ACC112 (cell line): Measurements from ENCODE around the gene PLVAP.
A peak's percentile ranks its signal among the peaks of the same experiment; 100 is the strongest.

ENCODE experiments used
- H2AFZ ChIP-seq: fragments of 200-600 bp; sonication (generic); one replicate; pipeline ENCODE4 v1.6.0; 2017; ENCODE audit warnings: antibody characterized with exemption, low read length; ENCODE audit not compliant: unreplicated experiment
- H3K27ac ChIP-seq: fragments of 200-600 bp; sonication (generic); 2 replicates; pipeline ENCODE4 v1.5.1; 2014; ENCODE audit warnings: low read depth, mild to moderate bottlenecking, antibody characterized with exemption, low read length, moderate library complexity
- H3K27me3 ChIP-seq: fragments of 200-600 bp; sonication (generic); 2 replicates; pipeline ENCODE4 v1.6.1; 2014; ENCODE audit warnings: mild to moderate bottlenecking, antibody characterized with exemption, low read length, moderate library complexity, mixed read lengths; ENCODE audit not compliant: insufficient read depth
- H3K36me3 ChIP-seq: fragments of 200-600 bp; sonication (generic); 2 replicates; pipeline ENCODE4 v1.6.1; 2016; ENCODE audit warnings: mild to moderate bottlenecking, antibody characterized with exemption, low read length, moderate library complexity, mixed read lengths; ENCODE audit not compliant: insufficient read depth
- H3K4me1 ChIP-seq: fragments of 200-600 bp; sonication (generic); one replicate; pipeline ENCODE4 v1.6.1; 2016; ENCODE audit warnings: low read length, mixed read lengths; ENCODE audit not compliant: insufficient read depth, unreplicated experiment, control insufficient read depth
- H3K4me3 ChIP-seq: fragments of 200-600 bp; sonication (generic); 2 replicates; pipeline ENCODE4 v1.5.1; 2014; ENCODE audit warnings: mild to moderate bottlenecking, low read depth, low read length
- H3K79me2 ChIP-seq: fragments of 200-600 bp; sonication (generic); one replicate; pipeline ENCODE4 v1.6.0; 2016; ENCODE audit warnings: low read length; ENCODE audit not compliant: control insufficient read depth, unreplicated experiment, insufficient read depth

The PLVAP gene

DNA sequence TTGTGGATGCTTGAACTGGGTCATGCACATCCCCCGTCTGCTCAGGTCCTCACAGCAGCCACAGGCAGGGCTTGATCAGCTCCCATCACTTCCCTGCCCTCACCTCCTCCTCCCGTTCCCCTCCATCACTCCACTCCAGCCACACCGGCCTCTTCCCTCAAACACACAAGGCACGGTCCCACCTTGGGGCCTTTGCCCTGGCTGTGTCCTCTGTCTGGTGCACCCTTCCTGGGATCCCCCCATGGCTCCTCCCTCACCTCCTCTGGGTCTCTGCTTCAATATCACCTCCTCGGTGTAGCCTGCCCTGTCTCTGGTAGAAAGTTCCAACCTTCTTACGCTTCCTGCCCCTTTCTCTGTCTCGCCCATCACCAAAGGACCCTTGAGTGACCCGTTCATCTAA lies 23.8 kb downstream of the PLVAP start:
- Histone ChIP-seq H3K27ac (no peak overlapping the region), H3K27me3 (no peaks in the 10 kb centered on the region), H3K4me3 (no peak overlapping the region), H2AFZ (no peak overlapping the region), H3K36me3 (no peaks in the 10 kb centered on the region), H3K4me1 (peaks cover 4% of the 10 kb centered on the region), H3K79me2 (no peaks in the 10 kb centered on the region)

- Histone ChIP-seq H3K27me3 (no peaks in the 10 kb centered on the region), H3K79me2 (no peaks in the 10 kb centered on the region), H3K4me1 (peaks cover 4% of the 10 kb centered on the region), H3K27ac (no peak overlapping the region), H3K36me3 (no peaks in the 10 kb centered on the region), H3K4me3 (no peak overlapping the region), H2AFZ (no peak overlapping the region)
Measured at GRCh38 chr19:17352608-17353280, 24.4 kb downstream of the PLVAP start.

- Histone ChIP-seq H2AFZ (no peak overlapping the region), H3K27me3 (no peaks in the 10 kb centered on the region), H3K4me1 (peaks cover 11% of the 10 kb centered on the region), H3K36me3 (no peaks in the 10 kb centered on the region), H3K4me3 (no peak overlapping the region), H3K27ac (no peak overlapping the region), H3K79me2 (no peaks in the 10 kb centered on the region)
Measured at GRCh38 chr19:17351815-17352435, 25.2 kb downstream of the PLVAP start.

DNA sequence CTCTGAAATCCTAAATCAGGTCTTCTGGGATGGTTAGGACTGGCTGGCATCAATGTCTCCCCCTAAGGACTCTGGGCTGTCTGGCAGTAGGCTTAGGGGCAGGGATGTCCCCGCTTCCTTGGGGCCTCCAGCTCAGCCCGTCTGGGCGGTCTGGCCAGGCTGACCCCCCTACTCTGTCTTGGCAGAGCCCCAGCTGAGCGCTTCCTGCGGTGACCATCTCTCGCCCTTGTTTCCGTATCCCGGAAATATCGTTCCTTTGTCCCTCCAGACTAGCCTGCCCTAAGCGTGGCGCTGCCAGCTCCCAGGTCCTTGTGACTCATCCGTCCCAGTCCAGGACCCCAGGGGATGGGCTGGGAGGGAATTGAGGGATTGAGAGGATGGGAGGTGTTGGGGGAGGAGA lies 28.4 kb downstream of the PLVAP start:
- Histone ChIP-seq H3K4me3 (peak overlapping the region; percentile 58), H3K36me3 (no peaks in the 10 kb centered on the region), H3K27me3 (no peaks in the 10 kb centered on the region), H3K79me2 (no peaks in the 10 kb centered on the region), H2AFZ (no peak overlapping the region), H3K4me1 (peaks cover 12% of the 10 kb centered on the region), H3K27ac (peak overlapping the region; percentile 47; the same call in 1 of the 2 replicates)

DNA sequence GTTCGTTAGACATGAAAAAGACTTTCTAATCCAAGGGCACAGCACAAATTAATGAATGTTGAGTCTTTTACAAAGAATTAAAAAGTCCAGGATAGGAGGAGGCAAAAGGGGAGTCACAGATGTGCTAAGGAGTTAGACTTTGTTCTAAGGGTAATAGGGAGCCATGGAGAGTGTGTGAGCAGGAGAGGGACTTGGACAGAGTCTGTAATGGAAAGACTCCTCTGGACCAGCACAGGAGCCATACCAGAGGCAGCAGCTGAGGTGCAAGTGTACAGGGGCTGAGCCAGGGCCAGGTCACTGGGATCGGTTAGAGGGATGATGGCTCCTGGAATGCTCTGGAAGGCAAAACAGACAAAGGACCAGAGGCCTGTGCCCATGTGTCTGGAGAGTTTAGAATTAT lies 29.3 kb downstream of the PLVAP start:
- Histone ChIP-seq H2AFZ (no peak overlapping the region), H3K27ac (peak overlapping the region; percentile 36; the same call in 1 of the 2 replicates), H3K27me3 (no peaks in the 10 kb centered on the region), H3K4me3 (no peak overlapping the region), H3K36me3 (no peaks in the 10 kb centered on the region), H3K4me1 (peaks cover 12% of the 10 kb centered on the region), H3K79me2 (no peaks in the 10 kb centered on the region)

DNA sequence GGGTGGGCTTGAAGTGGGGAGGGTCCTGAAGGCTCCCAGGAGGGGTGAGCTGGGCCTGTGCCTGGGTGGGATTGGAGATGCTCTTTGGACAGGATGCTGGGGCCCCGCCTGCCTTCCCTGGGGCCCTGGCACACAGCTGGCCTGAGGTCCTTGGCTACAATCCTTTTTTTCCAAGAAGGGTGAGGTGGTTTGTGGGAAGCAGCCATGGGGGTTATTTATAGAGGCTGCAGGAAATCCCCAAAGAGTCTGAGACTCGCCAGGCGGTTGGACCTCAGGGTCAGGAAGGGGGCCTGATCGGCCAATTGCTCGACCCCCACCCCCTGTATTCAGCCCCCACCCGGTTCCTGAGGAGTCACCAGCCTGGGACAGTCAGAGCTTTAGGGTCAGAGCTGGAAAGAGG lies 29.8 kb downstream of the PLVAP start:
- Histone ChIP-seq H3K36me3 (no peaks in the 10 kb centered on the region), H2AFZ (no peak overlapping the region), H3K79me2 (no peaks in the 10 kb centered on the region), H3K27me3 (no peaks in the 10 kb centered on the region), H3K27ac (peak overlapping the region; percentile 36; the same call in 1 of the 2 replicates), H3K4me1 (peaks cover 12% of the 10 kb centered on the region), H3K4me3 (no peak overlapping the region)

GRCh38 chr19:17346109-17346671 lies 31.0 kb downstream of the PLVAP start:
- H3K27ac ChIP-seq: no peak overlapping the region
- H3K4me1 ChIP-seq: peaks cover 12% of the 10 kb centered on the region
- no peaks in the 10 kb centered on the region for H3K36me3 ChIP-seq
- H3K79me2 ChIP-seq: no peaks in the 10 kb centered on the region
- no peak overlapping the region for H2AFZ ChIP-seq
- no peak overlapping the region for H3K4me3 ChIP-seq
- no peaks in the 10 kb centered on the region for H3K27me3 ChIP-seq

DNA sequence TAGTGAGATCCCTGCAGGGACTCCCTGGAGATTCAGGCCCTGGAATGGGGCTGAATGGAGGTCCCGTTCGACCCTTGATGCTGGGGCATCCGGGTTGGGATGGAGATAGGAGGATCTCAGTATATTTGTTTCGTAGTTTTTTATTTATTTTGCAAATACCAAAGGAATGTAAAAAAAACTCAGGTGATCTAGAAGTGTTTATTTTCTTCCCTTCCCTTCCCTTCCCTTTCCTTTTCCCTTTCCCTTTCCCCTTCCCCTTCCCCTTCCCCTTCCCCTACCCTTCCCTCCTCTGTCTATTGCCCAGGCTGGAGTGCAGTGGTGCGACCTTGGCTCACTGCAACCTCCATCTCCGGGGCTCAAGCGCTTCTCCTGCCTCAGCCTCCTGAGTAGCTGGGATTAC lies 35.3 kb downstream of the PLVAP start:
- H2AFZ ChIP-seq: no peak overlapping the region
- H3K36me3 ChIP-seq: no peaks in the 10 kb centered on the region; the same call in 1 of the 2 replicates
- no peak overlapping the region for H3K27ac ChIP-seq
- peaks cover 5% of the 10 kb centered on the region for H3K4me1 ChIP-seq
- peaks cover 3% of the 10 kb centered on the region for H3K79me2 ChIP-seq
- H3K4me3 ChIP-seq: no peak overlapping the region
- H3K27me3 ChIP-seq: no peaks in the 10 kb centered on the region

DNA sequence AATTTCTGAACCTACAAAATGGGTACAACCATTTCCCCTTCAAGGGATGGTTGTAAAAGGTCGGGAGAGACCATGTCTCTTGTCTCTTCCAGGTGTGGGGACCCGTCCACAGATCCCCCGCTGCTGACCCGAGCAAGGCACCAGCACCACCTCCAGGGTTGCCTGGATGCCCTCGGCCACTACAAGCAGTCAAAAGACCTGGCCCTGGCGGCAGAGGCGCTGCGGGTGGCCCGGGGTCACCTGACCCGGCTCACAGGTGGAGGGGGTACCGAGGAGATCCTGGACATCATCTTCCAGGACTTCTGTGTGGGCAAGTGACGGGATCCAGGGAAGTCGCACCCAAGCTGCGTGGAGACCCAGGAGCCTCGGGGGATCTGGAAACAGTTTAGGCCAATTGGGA lies 35.8 kb downstream of the PLVAP start:
- Histone ChIP-seq H3K36me3 (no peaks in the 10 kb centered on the region; the same call in 1 of the 2 replicates), H3K79me2 (peaks cover 3% of the 10 kb centered on the region), H3K27me3 (no peaks in the 10 kb centered on the region), H3K4me3 (no peak overlapping the region), H3K27ac (no peak overlapping the region), H3K4me1 (peaks cover 5% of the 10 kb centered on the region), H2AFZ (no peak overlapping the region)

- Histone ChIP-seq H2AFZ (no peak overlapping the region), H3K4me1 (peaks cover 5% of the 10 kb centered on the region), H3K79me2 (peaks cover 3% of the 10 kb centered on the region), H3K36me3 (no peaks in the 10 kb centered on the region; the same call in 1 of the 2 replicates), H3K27me3 (no peaks in the 10 kb centered on the region), H3K27ac (no peak overlapping the region), H3K4me3 (no peak overlapping the region)
Measured at GRCh38 chr19:17340871-17341357, 36.2 kb downstream of the PLVAP start.
